Ramos (cell line): ENCODE measurements around the gene SRP9.
"Not testable (repeated sequence)": the region's sequence is repeated elsewhere in the genome, so short reads cannot be mapped to it uniquely, and the experiment has no call there.

Source experiments
- in situ Hi-C: fragments of 300-500 bp; cut with MboI; formaldehyde crosslinking; loops from one replicate; pipeline ENCODE4 v1.14.3; 2022; ENCODE audit warnings: low sequenced_read_pairs; ENCODE audit not compliant: unreplicated experiment

The SRP9 gene

GRCh38 chr1:225812488-225813213 lies 35.0 kb downstream of the SRP9 start:
- in situ Hi-C loops = no loop called here

GRCh38 chr1:225813214-225813964 lies 35.8 kb downstream of the SRP9 start:
- in situ Hi-C loops = no loop called here

- in situ Hi-C loops = no loop called here
These were observed 36.8 kb downstream of the SRP9 start for GRCh38 chr1:225814381-225814780.

- in situ Hi-C loops = not testable (repeated sequence)
These were observed 37.5 kb downstream of the SRP9 start for GRCh38 chr1:225815090-225815489.

GRCh38 chr1:225815526-225816178 lies 38.0 kb downstream of the SRP9 start:
- in situ Hi-C loops = no loop called here

- in situ Hi-C loops = no loop called here
These were observed 39.3 kb downstream of the SRP9 start for GRCh38 chr1:225816643-225817538.

GRCh38 chr1:225817611-225818061 lies 40.0 kb downstream of the SRP9 start:
- in situ Hi-C loops = no loop called here

GRCh38 chr1:225818229-225818628 lies 40.6 kb downstream of the SRP9 start:
- in situ Hi-C loops = no loop called here

GRCh38 chr1:225819346-225820192 lies 41.9 kb downstream of the SRP9 start:
- in situ Hi-C loops = no loop called here

- in situ Hi-C loops = no loop called here
These were observed 43.0 kb downstream of the SRP9 start for GRCh38 chr1:225820522-225821120.

- in situ Hi-C loops = no loop called here
These were observed 45.2 kb downstream of the SRP9 start for GRCh38 chr1:225822655-225823403.

- in situ Hi-C loops = no loop called here
These were observed 46.2 kb downstream of the SRP9 start for GRCh38 chr1:225823811-225824261.

GRCh38 chr1:225824533-225824941 lies 46.9 kb downstream of the SRP9 start:
- in situ Hi-C loops = no loop called here

- in situ Hi-C loops = no loop called here
These were observed 47.5 kb downstream of the SRP9 start for GRCh38 chr1:225825078-225825477.

GRCh38 chr1:225825607-225826007 lies 48.0 kb downstream of the SRP9 start:
- in situ Hi-C loops = no loop called here

- in situ Hi-C loops = no loop called here
These were observed 49.5 kb downstream of the SRP9 start for GRCh38 chr1:225827076-225827475.

GRCh38 chr1:225828706-225829345 lies 51.2 kb downstream of the SRP9 start:
- in situ Hi-C loops = no loop called here

GRCh38 chr1:225830841-225831240 lies 53.2 kb downstream of the SRP9 start:
- in situ Hi-C loops = no loop called here
